ENCODE results near the gene MYRF.

MYRF gene

DNA sequence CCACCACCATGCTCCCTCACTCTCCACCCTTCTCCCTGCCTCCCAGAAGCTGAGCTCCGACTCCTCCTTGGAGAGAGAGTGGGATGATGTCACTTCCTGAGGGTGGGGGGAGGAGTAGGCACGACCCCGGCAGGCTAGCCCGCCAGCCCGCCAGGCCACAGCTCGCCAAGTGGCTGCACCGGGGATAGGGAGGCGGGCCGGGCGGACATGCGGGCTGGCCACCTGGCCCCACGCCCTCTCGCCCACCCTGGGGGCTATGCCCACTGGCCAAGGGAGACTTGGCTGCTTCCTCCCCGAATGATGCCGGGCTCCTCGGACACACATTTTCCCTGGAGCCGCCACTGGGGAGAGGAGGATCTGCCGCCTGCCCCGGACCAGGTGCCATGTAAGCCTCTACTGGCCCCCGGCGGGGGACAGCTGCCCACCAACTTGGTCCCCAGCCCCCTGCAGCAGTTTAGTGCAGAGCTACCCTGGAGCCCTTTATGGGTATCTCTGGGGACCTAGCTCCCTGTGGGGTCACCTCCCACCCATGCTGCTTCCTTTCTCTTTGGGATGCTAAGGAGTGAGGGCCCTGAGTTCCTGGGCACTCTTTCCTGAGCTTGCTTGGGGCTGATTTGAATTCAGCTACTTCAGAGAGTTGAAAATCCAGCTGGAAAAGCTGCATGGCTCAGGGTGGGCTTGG is 33.7 kb upstream of the MYRF start:
- DNase-seq (ENCODE audit: low spot score) = no peak

DNA sequence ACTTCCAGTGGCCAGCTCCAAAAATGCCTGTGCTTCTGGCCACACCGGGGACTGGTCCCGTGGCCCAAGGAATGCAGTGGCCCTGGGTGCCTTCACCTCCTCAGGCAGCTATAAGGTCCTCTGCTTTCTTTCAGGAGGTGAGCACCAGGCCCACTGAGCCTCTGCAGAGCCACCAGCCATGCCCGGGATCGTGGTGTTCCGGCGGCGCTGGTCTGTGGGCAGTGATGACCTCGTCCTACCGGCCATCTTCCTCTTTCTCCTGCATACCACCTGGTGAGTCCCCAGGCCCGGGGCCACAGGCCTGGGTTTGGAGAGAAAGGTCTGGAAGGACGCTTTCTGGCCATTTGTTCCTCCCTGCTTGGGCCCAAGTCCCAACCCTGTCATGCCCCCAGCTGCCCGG is 32.5 kb upstream of the MYRF start:
- DNase-seq (ENCODE audit: low spot score) = no peak

DNA sequence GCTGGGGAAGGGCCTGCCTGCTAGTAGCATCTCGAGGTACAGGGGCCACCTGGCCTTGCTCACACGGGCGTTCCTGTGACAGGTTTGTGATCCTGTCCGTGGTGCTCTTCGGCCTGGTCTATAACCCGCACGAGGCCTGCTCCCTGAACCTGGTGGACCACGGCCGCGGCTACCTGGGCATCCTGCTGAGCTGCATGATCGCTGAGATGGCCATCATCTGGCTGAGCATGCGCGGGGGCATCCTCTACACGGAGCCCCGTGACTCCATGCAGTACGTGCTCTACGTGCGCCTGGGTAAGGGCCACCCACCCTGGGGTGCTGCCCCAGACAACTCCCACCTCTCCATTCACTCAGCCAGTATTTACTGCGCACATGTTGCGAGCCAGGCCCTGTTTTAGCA is 31.8 kb upstream of the MYRF start:
- DNase-seq (ENCODE audit: low spot score) = no peak

DNA sequence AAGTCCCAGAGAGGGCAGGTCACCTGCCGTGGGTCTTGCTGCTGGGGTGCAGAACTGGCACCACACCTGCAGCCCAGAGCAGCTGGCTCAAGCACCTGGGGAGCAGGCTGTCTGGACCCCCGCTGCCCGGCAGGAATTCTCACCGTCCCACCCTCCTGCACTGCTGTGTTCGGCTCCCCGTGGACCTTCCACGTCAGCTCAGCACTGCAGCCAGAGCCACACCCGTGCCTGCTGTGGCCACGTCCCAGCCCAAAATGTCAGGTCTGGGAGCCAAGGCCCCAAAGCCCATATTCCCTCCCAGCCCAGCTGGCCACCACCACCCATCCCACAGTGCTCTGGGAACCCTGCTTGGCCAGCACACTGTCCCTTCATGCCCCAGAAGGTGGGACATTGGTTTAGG is 28.0 kb upstream of the MYRF start:
- no peak for DNase-seq (ENCODE audit: low spot score)

DNA sequence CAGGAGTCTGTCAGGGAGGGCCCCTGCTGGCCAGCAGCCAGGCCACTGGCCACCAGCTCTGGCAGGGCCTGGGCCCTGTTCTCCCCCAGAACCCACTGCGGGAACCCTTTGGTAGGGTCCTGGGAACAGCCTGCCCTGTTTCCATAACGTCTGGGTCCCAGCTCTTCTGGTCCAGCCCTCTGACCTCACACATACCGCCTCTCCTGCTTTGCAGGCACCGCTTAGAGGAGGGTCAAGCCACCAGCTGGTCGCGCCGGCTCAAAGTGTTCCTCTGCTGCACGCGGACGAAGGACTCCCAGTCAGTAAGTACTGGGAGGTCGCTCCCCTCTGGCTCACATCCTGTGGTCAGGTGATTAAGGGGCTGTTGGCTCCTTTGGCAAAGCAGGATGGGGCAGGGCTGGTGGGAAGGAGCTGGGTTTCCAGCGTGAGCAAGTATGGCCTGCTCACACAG is 26.6 kb upstream of the MYRF start:
- DNase-seq (ENCODE audit: low spot score) = no peak

DNA sequence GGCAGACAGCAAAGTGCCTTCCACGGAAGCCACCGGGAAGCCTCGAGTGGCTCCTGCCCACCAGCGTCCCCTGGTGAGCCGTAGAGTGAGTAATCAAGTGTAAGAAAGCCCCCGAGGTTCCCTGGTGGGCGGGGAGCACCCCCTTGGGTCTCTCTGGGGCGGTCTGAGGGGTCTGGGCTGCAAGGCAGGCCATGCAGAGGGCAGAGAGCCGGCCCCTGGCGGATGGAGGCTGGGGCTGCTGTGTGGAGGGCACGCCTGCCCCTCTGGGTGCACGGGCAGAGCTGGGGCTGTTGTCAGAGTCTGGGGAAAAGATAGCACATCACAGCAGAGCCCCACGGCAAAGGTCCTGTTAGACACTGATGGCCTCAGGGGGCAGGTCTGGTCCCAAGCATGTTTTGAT is 25.7 kb upstream of the MYRF start:
- no peak for DNase-seq (ENCODE audit: low spot score)

DNA sequence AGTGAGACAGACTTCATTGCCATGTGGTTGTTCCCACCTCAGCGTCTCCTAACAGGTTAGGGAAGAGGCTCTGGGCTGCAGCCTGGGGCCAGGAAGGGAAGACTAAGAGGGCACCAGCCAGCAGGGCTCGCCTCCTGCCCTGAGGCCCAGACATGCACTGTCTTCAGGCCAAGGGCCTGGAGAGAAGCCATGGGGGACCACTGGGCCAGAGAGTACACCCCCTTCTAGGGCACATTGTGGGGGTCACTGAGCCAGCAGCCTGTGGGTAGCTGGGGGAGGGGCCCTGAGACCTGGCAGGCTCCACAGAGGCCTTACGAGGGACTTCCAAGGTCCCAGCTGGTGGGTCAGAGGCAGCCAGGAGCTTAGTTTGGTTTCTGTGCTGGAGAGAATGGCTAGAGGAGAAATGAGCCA is 25.0 kb upstream of the MYRF start:
- no peak for DNase-seq (ENCODE audit: low spot score)

DNA sequence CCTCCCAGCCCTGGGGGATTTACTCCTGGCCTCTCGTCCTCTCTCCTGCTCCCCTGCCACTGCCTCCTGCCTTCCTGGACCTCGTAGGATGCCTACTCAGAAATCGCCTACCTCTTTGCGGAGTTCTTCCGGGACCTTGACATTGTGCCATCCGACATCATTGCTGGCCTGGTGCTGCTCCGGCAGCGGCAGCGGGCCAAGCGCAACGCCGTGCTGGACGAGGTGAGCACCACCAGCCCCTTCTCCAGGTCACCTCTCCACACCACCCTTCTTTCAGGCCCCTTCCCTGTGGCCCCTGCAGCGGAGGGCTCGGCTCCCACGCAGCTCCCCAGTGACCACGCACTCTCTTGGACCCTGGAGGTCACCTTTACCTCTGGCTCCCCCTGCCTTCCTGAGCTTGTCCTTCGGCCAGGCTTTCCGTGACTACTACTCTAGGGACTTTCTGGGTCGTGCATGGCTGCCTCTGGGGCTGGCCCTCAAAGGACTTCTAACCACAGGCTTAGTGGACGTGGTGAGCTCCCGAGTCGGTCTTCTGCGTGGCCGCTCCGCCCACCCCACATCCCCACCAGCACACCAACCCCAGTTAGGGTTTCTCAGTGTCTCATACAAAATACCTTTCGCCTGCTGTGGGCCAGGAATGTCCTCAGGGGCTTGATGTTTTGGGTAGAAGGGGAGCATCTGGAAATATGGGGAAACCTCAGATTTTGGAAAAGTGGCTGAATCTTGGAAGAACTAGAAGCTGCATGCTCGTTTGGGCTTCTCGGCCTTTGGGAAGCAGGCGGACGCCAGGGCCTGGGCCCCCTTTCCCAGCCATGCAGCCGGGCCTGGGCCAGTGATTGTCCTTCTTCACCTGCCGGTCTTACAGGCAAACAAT is 24.1 kb upstream of the MYRF start:
- DNase-seq (ENCODE audit: low spot score) = no peak

DNA sequence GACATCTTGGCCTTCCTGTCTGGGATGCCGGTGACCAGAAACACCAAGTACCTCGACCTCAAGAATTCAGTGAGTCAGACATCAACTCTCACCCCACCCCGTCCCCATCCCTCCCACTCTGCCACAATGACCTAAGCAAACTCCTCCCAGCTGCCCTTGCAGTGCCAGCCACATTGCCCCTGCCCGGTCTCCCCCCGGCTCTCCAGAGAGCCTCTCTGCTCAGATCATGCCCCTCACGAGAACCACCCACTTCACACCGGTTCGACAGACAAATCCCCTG is 23.6 kb upstream of the MYRF start:
- DNase-seq (ENCODE audit: low spot score) = no peak

DNA sequence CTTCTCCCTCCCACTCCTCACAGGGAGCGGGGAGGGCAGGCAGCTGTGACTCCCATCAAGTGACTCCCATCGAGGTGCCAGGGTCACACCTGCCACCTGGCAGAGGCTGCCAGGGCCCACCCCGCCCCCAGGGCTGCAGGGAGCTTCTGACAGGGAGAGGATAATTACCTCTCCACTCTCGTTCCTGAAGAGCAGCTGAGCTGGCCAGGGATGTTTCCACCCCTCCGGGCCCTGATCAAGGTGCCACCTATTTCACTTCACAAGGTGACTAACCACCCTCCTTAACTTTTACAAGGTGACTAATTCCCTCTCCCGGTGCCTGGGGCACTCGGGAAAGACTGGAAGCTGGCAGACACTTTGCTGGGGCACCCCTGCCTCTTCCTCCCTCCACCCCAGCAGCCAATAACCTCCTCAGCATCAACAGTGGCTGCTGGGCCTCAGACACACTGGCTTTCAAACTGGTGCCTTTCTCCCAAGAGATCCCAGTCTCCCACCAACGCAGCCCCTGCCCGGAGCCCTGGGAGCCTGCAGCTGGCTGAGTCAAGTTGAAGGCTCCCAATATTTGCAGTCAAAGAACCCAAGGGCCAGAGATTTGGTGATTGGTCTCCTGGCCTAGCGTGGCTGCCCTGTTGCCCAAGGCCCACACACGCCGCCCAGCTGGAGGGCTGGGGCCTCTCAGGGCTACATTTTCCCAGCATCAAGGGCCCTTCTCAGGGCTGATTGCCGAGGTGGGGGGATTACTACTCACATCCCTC is 22.0 kb upstream of the MYRF start:
- DNase-seq (ENCODE audit: low spot score) = no peak

DNA sequence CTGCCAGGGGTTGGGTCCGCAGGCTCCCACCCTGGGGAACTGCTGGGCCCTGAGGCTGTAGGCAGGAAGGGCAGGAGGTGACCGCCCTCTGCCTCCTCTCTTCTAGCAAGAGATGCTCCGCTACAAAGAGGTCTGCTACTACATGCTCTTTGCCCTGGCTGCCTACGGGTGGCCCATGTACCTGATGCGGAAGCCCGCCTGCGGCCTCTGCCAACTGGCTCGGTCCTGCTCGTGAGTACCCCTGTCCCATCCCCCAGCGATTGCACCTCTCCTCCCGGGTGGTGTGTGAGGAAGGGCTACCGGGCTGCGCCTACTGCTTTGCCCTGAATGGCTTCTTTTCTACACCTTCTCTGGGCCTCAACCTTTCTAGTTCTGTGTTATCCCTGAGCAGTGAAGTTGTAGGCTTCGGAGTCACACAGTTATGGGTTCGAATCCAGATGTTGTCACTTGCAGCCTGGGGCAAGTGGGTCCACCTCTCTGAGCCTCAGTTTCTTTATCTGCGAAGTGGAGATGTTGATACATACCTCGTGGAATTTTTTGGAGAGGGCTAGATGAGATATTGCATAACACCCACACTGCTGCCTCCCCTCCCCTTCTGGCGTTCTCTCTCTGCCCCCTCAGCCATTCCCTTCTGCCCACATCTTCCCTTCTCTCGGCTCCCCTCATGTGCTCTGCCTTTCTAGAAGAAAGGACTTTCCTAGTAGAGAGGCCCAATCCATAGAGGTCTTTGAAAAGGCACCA is 21.1 kb upstream of the MYRF start:
- DNase-seq (ENCODE audit: low spot score) = no peak

DNA sequence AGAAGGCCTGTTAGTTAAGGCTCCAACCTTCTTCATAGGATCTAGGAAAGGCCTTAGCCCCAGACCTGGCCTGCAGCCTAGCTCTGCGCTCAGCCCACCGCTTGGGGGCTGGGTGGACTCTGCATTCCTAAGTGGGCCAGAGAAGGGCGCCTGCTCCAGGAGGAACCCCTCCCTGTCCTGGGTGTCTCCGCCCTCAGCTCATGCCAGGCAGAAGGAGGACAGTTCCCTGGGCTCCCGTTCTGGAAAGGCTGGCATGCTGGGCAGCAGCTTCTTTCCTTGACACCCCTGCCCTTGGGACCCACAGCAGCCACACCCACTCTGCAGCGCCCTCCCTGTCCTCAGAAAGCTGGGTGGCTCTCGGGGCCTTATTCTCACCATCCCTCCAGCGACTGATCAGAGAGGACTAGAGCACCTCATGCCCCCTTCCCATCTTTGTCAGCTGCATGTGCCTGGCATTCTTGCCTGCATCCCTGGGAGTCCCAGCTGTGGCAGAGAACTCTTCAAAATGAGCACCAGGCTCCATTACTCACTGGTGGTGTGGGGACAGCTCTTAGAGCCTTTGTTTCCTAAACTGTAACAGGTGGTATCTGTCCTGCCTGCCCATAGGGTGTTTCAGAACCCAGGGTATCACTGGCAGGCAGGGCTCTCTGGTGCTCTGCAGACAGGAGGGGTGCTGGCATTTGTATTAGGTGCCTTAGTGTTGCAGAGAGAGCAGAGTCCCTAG is 20.3 kb upstream of the MYRF start:
- no peak for DNase-seq (ENCODE audit: low spot score)

DNA sequence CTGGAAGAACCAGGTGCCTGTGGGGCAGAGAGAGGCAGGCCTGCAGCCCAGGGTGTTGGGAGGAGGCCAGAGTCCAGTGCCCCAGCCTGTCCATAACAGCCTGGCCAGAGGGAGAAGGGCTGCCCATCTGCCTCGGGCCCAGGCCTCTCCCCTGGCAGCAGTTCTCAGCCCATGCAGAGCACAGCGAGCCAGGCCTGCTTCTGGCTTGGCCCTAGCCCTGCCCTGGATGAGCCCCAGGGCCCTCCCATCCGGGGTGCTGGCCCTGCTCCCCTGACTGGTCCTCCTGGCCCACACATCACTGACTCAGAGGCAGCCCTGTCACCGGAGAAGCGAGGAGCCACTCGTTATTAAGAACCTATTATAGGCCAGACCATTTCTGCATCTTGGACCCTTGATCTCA is 19.7 kb upstream of the MYRF start:
- no peak for DNase-seq (ENCODE audit: low spot score)

DNA sequence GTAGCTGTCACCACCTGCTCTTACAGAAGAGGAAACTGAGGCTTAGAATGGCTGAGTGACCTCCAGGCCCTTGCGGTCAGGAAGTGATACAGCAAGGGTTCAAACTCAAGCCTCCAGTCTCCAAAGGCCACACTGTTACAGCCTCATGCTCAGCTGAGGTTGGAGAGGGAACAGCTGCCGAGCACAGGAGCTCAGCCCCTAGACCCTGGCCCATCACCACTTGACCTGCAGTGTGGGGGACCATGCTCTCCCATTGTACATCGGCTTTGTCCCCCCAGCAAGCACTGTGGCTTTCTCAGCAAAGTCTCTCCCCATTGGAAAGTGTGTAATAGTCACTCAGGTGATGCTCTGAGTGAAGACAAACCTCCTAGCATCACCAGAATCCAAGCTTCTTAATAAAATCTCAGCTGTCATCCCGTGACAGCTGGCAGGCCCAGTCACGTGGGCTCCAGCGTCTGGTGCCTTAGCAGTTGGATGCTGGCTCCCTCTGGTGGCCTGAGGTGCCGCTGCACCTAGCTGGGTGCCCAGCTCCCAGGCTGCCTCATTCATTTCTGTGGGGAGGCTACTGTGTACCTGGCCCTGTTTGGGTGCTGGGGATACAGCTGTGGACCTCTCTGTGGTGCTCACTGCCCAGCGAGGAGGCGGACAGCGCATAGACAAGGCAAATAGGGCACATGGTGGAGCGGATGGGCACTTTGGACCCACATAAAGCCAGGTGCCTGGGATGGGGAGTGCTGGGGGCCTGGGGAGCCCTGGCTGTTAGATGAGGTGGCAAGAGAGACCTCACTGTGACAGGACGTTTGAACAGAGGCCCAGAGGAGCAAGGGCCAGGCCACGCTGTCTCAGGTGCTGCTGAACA is 19.1 kb upstream of the MYRF start:
- DNase-seq (ENCODE audit: low spot score) = peak; percentile 94

DNA sequence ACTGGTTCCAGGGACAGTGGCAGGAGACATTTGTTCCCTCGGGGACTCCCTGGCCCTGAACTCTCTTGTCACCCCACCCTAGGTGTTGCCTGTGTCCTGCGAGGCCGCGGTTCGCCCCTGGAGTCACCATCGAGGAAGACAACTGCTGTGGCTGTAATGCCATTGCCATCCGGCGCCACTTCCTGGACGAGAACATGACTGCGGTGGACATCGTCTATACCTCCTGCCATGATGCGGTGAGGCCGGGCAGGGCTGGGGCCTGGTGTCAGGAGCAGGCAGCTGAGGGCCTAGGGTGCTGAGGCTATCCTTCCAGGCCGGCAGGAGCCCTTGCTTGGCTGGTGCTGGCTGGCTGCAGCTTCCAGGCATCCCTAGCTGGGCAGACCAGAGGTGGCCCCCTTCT is 17.7 kb upstream of the MYRF start:
- no peak for DNase-seq (ENCODE audit: low spot score)

DNA sequence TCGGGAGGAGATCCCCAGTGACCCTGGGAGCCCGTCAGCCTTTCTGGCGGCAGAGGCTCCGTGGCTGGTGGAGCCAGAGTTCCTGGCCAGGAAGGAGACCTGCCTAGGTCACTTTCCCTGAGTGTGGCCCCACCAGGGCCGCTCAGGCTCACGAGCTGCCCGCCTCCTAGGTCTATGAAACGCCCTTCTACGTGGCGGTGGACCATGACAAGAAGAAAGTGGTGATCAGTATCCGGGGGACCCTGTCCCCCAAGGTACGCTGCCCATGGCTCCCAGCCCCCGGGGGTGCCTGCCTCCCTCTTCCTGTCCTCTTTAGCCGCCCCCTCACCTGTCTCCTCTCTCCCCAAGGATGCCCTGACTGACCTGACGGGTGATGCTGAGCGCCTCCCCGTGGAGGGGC is 17.0 kb upstream of the MYRF start:
- no peak for DNase-seq (ENCODE audit: low spot score)

DNA sequence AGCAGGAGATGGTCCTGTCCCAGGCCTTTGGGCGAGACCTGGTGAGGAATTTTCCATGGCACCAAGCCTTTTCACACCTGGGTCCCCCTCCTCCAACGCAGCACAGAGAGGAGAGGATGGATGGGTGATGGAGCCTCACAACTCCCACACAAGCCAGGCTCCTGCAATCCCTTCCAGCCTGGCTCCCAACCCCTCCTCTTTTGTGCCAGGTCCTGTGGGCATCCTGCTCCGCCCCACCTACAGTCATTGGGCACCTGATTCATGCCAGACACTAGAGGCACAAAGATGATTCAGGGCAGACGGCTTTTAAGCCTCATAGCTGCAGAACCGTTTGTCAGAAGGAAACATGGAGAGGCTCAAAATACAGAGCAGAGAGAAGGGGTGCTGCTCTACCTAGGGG is 16.1 kb upstream of the MYRF start:
- no peak for DNase-seq (ENCODE audit: low spot score)

DNA sequence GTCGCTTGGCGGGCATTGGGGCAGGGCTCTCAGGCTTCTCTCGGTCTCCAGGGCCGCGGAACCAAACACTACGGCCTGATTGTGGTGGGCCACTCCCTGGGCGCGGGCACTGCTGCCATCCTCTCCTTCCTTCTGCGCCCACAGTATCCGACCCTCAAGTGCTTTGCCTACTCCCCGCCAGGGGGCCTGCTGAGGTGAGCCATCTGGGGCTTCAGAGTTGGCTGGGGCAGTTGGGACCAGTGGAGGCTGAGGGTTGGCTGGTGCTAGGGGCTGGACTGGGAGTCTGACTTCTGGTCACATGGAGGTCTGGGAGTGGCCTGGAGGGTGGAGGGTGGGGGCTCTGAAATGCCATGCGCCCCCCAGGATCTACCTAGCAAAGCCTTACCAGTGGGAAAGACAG is 15.3 kb upstream of the MYRF start:
- no peak for DNase-seq (ENCODE audit: low spot score)

DNA sequence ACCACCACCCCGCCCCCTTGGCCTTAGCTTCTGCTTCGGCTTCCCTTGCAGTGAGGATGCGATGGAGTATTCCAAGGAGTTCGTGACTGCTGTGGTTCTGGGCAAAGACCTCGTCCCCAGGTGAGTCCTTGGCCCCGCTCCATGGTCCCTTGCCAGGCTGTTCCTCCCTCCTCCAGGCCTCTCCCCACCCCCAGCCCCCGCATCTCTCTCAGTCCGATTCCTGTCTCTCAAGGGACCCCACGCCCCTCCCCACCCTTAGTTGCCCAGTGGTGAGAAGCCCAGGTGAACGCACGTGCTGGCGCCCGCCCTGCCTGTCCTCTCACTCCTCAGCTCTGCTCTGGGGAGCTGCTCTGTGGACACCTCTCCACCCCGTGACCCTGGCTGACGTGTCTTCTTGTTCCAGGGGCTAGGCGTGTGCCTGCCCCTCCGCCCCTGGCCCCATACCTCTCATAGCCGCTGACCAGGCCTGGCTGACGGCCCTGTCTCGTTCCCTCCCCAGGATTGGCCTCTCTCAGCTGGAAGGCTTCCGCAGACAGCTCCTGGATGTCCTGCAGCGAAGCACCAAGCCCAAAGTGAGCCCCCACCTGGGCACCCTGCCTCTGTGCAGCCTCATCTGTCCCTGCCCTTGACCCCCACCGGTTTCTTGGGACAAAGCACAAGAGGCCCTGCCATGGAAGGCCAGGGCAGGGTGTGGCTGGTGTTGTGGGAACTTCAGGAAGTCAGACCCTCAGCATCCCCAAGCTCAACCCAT is 14.6 kb upstream of the MYRF start:
- DNase-seq (ENCODE audit: low spot score) = no peak

DNA sequence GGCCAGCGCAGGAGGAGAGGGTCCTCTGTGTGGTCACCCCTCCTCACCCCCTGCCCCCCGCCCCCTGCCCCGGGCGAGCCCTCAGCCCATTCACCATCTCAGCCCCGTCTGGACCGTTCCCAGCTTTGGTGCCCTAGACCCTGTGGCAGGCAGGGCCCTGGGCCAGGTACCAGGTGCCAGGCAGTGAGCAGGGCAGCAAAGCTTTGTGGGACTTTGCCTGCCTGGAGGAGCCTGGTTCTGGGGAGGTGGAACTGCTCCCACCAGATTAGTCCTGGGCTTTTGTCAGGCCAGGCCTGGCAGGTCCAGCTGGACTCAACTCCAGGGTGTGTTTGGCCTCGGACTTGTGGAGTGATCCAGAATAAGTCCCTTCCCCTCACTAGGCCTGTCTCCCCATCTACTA is 13.7 kb upstream of the MYRF start:
- no peak for DNase-seq (ENCODE audit: low spot score)
